Stimulated activated CD4-positive, alpha-beta T cell treated with anti-CD3 and anti-CD28 coated beads, Interleukin-12 subunit alpha, Interleukin-12 subunit beta, amount 100 ng/mL, for 48 hours (primary cell): ENCODE results near the gene CHST8.
"Not testable (repeated sequence)": the region's sequence is repeated elsewhere in the genome, so short reads cannot be mapped to it uniquely, and the experiment has no call there.

Source experiments
- DNase-seq, 3 donors: peaks; one replicate each; pipeline ENCODE4 v3.0.0-alpha.2; 2020; ENCODE audit warnings: low read depth in 2 of 3, low spot score in 1 of 3

CHST8 gene

GRCh38 chr19:33689138-33689746, 67.5 kb downstream of the CHST8 start:
- no peak for DNase-seq

DNA sequence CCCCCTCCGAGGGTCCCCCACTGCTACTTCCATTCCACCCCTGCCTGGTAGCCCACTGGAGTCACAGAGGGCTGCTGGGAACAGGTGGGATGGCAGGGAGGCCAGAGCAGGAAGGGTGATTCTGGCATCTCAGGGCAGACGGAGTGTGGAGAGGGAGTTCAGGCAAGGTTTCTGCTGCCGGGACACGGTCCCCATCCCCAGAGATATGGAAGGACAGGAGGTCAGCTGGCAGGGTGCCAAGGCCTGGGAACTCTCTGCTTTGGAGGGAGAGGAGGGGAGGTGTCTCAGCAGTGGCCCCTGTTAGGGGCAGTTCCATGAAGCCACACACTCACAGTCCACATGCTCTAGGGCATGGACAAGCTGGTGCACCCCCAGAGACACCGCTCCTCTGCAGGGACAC, 68.1 kb downstream of the CHST8 start:
- DNase-seq, result no peak

DNA sequence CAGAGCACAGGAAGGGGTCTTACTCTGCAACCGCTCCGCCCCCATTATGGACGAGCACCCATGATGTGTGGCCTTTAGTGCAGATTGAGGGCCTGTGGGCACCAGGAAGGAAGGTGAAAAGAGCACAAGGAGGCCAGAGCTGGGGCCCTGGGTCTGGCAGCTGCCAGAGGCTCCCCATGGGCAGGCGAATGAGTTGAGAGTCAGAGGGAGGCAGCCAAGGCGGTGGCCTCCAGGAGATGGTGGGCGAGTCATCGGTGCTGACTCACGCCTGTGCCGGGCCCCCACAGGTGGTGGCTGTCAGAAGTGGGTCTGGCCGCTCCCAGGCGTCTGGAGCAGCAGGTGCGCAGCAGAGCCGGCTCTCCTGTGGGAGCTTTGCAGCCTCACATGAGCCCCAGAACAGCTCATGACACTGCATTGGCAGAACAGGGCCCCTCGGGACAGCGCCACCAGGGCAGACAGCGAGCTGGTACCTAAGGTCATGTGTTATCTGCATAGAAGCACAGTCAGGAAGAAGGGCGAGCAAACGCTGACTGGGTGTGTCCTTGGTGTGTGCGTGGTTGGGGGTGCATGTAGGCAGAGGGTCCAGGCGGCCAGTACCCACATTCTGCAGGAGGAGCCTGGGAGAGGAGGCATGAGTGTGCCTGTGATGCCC, 68.8 kb downstream of the CHST8 start:
- DNase-seq, result no peak

GRCh38 chr19:33691030-33691427, 69.3 kb downstream of the CHST8 start:
- no peak for DNase-seq

GRCh38 chr19:33691736-33692135, 70.0 kb downstream of the CHST8 start:
- no peak for DNase-seq

DNA sequence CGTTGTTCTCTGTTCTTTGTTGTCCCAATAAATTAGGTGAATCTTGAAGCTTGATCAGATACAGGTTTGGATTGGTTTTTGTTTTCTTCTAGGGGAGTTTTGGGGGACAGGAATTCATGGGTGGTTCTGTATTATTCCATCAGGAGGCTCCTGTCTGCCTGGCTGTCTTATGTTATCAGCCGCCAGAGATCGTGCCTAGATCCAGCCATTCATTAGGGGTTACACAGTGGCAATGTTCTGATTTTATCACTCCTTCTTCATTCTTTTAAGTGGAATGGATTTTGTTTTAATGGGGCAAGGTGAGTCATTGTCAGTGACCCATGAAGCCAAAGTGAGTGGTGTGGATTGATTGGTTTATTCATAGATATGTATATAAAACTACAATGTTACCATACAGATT, 71.9 kb downstream of the CHST8 start:
- no peak for DNase-seq

DNA sequence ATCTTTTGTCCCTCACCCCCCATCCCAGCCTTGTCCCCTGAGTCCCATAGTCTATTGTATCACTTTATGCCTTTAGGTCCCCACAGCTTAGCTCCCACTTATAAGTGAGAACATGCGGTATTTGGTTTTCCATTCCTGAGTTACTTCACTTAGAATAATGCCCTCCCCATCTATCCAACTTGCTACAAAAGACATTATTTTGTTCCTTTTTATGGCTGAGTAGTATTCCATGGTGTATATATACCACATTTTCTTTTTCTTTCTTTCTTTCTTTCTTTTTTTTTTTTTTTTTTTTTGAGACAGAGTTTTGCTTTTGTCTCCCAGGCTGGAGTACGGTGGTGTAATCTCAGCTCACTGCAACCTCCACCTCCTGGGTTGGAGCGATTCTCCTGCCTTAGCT, 73.8 kb downstream of the CHST8 start:
- DNase-seq, result not testable (repeated sequence)

GRCh38 chr19:33697766-33698165, 76.0 kb downstream of the CHST8 start:
- DNase-seq, result no peak

GRCh38 chr19:33698576-33699435, 77.1 kb downstream of the CHST8 start:
- DNase-seq, result no peak

GRCh38 chr19:33699754-33700407, 78.1 kb downstream of the CHST8 start:
- DNase-seq, result no peak

DNA sequence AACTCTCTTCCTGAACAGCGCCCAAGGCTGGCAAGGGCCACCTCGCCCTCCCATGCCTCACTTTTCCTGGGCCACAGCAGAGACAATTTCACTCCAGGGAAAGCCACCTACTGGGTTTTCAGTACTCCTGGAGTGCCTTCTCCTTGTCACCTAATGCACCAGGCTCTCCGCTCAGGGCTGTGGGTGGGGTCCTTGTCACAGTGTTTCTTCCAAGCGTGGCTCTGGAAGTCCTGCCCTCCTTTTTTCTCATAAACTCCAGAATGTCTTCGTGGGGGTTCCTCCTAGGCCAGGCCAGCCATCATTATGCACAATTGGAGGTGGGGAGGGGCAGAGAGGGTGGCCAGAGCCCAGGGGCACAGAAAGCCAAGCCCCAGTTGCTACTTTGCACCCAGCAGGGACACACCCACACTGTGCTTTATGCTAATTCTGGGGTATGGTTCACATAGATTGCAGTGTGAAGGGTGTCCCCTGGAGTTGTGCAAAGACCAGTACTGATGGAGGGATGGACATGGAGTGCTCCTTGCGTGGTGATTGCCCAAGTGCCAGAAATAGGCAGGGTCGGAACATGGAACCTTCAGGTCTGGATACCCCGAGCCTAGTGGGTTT, 78.8 kb downstream of the CHST8 start:
- no peak for DNase-seq

GRCh38 chr19:33701565-33701964, 79.8 kb downstream of the CHST8 start:
- no peak for DNase-seq

GRCh38 chr19:33702606-33703437, 81.1 kb downstream of the CHST8 start:
- no peak for DNase-seq

GRCh38 chr19:33703438-33703750, 81.6 kb downstream of the CHST8 start:
- DNase-seq, result no peak

DNA sequence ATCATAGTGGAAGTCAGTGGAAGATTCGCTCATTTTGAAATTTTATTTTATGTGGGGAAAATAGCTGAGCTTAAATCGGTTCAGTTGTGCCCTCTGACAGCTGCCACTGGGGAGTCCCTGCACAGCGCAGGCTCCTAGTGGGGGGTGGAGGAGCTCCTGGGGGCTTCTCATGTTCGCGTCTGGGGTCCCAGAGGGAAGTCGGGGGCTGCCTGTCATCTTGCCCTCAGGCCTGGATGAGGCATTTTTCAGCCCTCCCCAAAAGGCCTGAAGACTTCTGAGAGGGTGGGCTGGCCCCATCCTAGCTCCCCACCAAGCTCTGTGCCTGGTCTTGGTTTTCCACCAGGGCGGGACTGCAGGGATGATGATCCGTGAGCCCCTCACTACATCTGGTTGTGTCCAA, 82.1 kb downstream of the CHST8 start:
- no peak for DNase-seq

DNA sequence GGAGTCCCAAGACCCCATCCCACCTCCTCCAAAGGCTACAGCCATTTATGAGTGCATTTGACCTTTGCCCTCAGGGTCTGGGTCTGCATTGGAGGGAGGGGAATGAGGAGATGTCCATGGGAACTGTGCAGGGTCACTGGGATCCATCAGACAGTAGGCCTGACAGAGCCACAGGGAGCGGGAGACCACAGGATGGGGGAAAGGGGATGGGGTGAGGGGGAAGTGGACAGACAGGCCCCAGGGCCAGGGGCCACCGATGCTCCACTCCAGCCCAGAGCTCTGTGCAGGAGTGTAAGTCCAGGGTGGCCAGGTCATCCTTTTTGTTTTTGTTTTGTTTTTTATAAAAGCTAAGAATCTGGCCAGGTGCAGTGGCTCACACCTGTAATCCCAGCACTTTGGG, 82.5 kb downstream of the CHST8 start:
- no peak for DNase-seq

GRCh38 chr19:33705090-33705847, 83.5 kb downstream of the CHST8 start:
- no peak for DNase-seq

DNA sequence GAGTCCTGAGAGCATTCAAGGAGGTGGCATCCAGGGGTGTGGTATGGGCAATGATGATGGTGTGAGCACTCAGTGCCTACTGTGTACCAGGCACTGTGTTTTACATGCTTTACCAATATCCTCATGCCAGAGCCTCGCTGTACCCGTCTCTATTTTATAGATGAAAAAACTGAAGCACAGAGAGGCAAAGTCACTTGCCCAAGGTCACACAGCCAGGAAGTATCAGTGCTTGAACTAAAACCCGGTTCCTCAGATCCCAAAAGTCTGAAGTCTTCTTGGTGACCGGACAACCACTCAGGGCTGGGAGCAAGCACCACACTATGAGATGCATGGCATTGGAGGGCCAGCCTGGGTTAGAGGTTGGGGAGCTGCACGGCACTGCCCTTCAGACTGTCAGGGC, 84.1 kb downstream of the CHST8 start:
- no peak for DNase-seq

DNA sequence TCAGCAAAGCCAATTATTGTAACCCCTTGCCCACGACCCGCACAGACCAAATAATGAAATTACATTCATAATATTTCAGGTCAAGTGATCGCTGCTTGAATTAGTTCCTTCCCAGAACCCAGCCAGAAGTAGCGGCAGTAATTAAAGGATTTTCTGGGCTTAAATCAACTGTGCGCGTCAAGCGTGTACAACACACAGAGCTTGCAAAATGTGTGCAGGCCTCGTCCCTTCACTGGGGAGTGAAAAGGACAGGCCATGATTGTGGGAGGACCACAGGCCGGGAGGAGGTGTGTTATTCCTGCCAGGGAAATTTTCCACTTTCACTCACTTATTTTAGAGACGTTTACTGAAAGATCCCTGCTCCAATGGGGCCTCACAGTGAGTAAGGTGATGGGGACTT, 84.9 kb downstream of the CHST8 start:
- no peak for DNase-seq

- DNase-seq, result no peak
Observed at GRCh38 chr19:33712268-33712667, 90.5 kb downstream of the CHST8 start.
